Measurements from ENCODE around the gene RNU6-8. TPM values are rescaled to one million over a fixed set of nuclear protein-coding genes. Genes with fewer than 3 reads are reported as not detected.

Gene RNU6-8
- total RNA-seq, 1 donor from 2014 or later = not detected

GRCh38 chr14:32212833-32213232, 9.8 kb upstream of the RNU6-8 start:
- intact Hi-C loops (cut with DNase I) = no loop called here
- DNase-seq (no peak), ATAC-seq (no peak)
- no peak overlapping the region for H3K27ac ChIP-seq
- no peaks in the 10 kb centered on the region for H3K27me3 ChIP-seq
- no peaks in the 10 kb centered on the region for H3K4me1 ChIP-seq
- no peaks in the 10 kb centered on the region for H3K36me3 ChIP-seq
- TF ChIP-seq CTCF (IDR thresholded peaks at IDR 0.05) = no peak
- no peak overlapping the region for H3K4me3 ChIP-seq
- no peaks in the 10 kb centered on the region for H3K9me3 ChIP-seq

GRCh38 chr14:32211068-32211404, 8.0 kb upstream of the RNU6-8 start:
- Histone ChIP-seq H3K27ac (no peak overlapping the region), H3K27me3 (no peaks in the 10 kb centered on the region), H3K4me3 (no peak overlapping the region), H3K9me3 (no peaks in the 10 kb centered on the region), H3K36me3 (no peaks in the 10 kb centered on the region), H3K4me1 (no peaks in the 10 kb centered on the region)
- ATAC-seq = no peak
- intact Hi-C loops (cut with DNase I) = no loop called here
- no peak for TF ChIP-seq CTCF (IDR thresholded peaks at IDR 0.05)
- DNase-seq = no peak

- H3K4me3 ChIP-seq = no peak overlapping the region
- intact Hi-C loops (cut with DNase I) = no loop called here
- no peak for ATAC-seq
Observed at GRCh38 chr14:32209471-32209870, 6.4 kb upstream of the RNU6-8 start.

GRCh38 chr14:32208490-32208889, 5.4 kb upstream of the RNU6-8 start:
- Histone ChIP-seq H3K4me3 (no peak overlapping the region), H3K9me3 (no peaks in the 10 kb centered on the region), H3K27ac (no peak overlapping the region), H3K36me3 (no peaks in the 10 kb centered on the region), H3K4me1 (peaks cover 7% of the 10 kb centered on the region), H3K27me3 (no peaks in the 10 kb centered on the region)
- no peak for ATAC-seq
- TF ChIP-seq CTCF (IDR thresholded peaks at IDR 0.05) = no peak
- no peak for DNase-seq
- intact Hi-C loops (cut with DNase I) = no loop called here

More at GRCh38 chr14:32209471-32209870, 6.4 kb upstream of the RNU6-8 start:
- TF ChIP-seq CTCF (IDR thresholded peaks at IDR 0.05) = no peak
- no peaks in the 10 kb centered on the region for H3K4me1 ChIP-seq
- H3K36me3 ChIP-seq = no peaks in the 10 kb centered on the region
- DNase-seq = no peak
- H3K9me3 ChIP-seq = no peaks in the 10 kb centered on the region
- H3K27ac ChIP-seq = no peak overlapping the region
- no peaks in the 10 kb centered on the region for H3K27me3 ChIP-seq

GRCh38 chr14:32206552-32206951, 3.5 kb upstream of the RNU6-8 start:
- intact Hi-C loops (cut with DNase I) = no loop called here
- Histone ChIP-seq H3K27me3 (no peaks in the 10 kb centered on the region), H3K4me1 (peaks cover 7% of the 10 kb centered on the region), H3K4me3 (no peak overlapping the region), H3K9me3 (no peaks in the 10 kb centered on the region), H3K27ac (no peak overlapping the region), H3K36me3 (no peaks in the 10 kb centered on the region)
- no peak for ATAC-seq
- no peak for TF ChIP-seq CTCF (IDR thresholded peaks at IDR 0.05)
- no peak for DNase-seq

- Histone ChIP-seq H3K4me1 (peaks cover 7% of the 10 kb centered on the region), H3K27me3 (no peaks in the 10 kb centered on the region), H3K36me3 (no peaks in the 10 kb centered on the region), H3K4me3 (no peak overlapping the region), H3K9me3 (no peaks in the 10 kb centered on the region), H3K27ac (no peak overlapping the region)
- DNase-seq (no peak), ATAC-seq (no peak)
- intact Hi-C loops (cut with DNase I) = no loop called here
- no peak for TF ChIP-seq CTCF (IDR thresholded peaks at IDR 0.05)
Observed at GRCh38 chr14:32205984-32206383, 2.9 kb upstream of the RNU6-8 start.

Measured in upper lobe of right lung (tissue), 1 donor.